Muscle of leg (tissue), 11 donors: Measurements from ENCODE around the gene PRPS1. TPM values are rescaled to one million over a fixed set of nuclear protein-coding genes. Genes with fewer than 3 reads are reported as not detected.

Source experiments
- DNase-seq: peaks from one replicate; pipeline ENCODE4 v3.0.0; 2013
- H3K27ac ChIP-seq: one replicate; pipeline ENCODE4 v1.5.1; 2013; ENCODE audit warnings: mild to moderate bottlenecking, low read length, control low read depth
- H3K27me3 ChIP-seq: one replicate; pipeline ENCODE4 v1.6.1; 2013; ENCODE audit warnings: low read length; ENCODE audit not compliant: control insufficient read depth, insufficient read depth
- H3K36me3 ChIP-seq: one replicate; pipeline ENCODE4 v1.6.1; 2013; ENCODE audit warnings: low read length; ENCODE audit not compliant: control insufficient read depth, insufficient read depth
- H3K4me1 ChIP-seq: one replicate; pipeline ENCODE4 v1.6.1; 2013; ENCODE audit warnings: low read length; ENCODE audit not compliant: control insufficient read depth, insufficient read depth
- H3K4me3 ChIP-seq: one replicate; pipeline ENCODE4 v1.5.1; 2013; ENCODE audit warnings: low read length, control low read depth
- H3K9me3 ChIP-seq: replicated peaks from 2 replicates; pipeline ENCODE4 v1.6.1; 2013; ENCODE audit warnings: low read depth, low read length; ENCODE audit not compliant: control insufficient read depth
- WGBS: methylation state at CpG from one replicate; pipeline ENCODE4 v1.1.5; 2013; ENCODE audit warnings: missing lambda C conversion rate; ENCODE audit not compliant: insufficient coverage; 5-methylcytosine and 5-hydroxymethylcytosine counted together
- polyA plus RNA-seq, 8 donors: library from polyadenylated mRNA; unstranded; fragments of 120-200 nt; gene quantifications; one replicate each; pipeline versions ENCODE4 v1.2.1 to v1.2.3, GENCODE V29; 2013; ENCODE audit warnings: inconsistent platforms in 1 of 8, low replicate concordance in 1 of 8; ENCODE audit not compliant: insufficient read length in 8 of 8, insufficient read depth in 1 of 8
- total RNA-seq: library from RNA; stranded (reverse); fragments of 120-200 nt; gene quantifications from one replicate; pipeline ENCODE4 v1.2.4, GENCODE V29; 2013

Gene PRPS1
- total and polyA plus RNA-seq, 9 donors: 18.2 to 31.1 (median 28.2) TPM

- Histone ChIP-seq H3K4me1 (peaks cover 2% of the 10 kb centered on the region), H3K27ac (no peak overlapping the region), H3K9me3 (no peaks in the 10 kb centered on the region), H3K27me3 (peaks cover 7% of the 10 kb centered on the region), H3K4me3 (no peak overlapping the region), H3K36me3 (no peaks in the 10 kb centered on the region)
- WGBS: no CpG with 5 or more reads among the region's 2 CpGs
- no peak for DNase-seq
These were observed 71.3 kb downstream of the PRPS1 start for GRCh38 chrX:107699616-107700015.

DNA sequence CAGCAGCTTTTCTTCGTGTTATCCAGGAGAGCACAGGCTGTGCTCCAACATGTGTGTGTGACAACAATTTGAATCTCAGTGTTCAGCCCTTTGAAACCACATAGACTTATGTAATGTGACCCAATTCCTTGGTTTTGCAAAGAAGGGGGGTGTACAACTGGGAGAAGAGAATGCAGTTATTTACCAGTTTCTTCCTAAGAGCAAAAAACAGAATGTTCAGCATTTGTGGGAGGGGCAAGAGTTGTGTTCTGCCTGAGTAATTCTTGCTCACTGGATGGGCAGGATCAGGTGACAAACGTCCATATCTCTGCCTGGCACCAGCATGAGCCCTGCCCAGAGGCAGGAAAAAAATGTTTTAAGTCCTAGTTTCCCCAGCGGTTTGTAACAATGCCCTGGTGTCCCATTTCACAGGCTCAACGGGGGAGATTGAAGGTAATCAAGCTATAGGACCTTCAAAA lies 72.0 kb downstream of the PRPS1 start:
- H3K9me3 ChIP-seq: no peaks in the 10 kb centered on the region
- no peaks in the 10 kb centered on the region for H3K36me3 ChIP-seq
- H3K27ac ChIP-seq: no peak overlapping the region
- no peak overlapping the region for H3K4me3 ChIP-seq
- no peak for DNase-seq
- 15% methylated on average over 3 of the region's 4 CpGs for WGBS
- peaks cover 10% of the 10 kb centered on the region for H3K27me3 ChIP-seq
- H3K4me1 ChIP-seq: peaks cover 2% of the 10 kb centered on the region

Other genes with a start within 250 kb of the PRPS1 start
- gene FRMPD3, start 178.9 kb upstream of the PRPS1 start, total RNA-seq: 0.04 TPM
- under 1 TPM; 0.11 to 0.39 (median 0.12) TPM for gene FRMPD3, start 178.9 kb upstream of the PRPS1 start, polyA plus RNA-seq
- gene TSC22D3, start 147.3 kb downstream of the PRPS1 start, total RNA-seq: 64.2 TPM
- 10 to 100 TPM; 39.5 to 82.9 (median 69.2) TPM for gene TSC22D3, start 147.3 kb downstream of the PRPS1 start, polyA plus RNA-seq
- gene NCBP2L, start 149.2 kb downstream of the PRPS1 start, total RNA-seq: 0.04 TPM
- gene NCBP2L, start 149.2 kb downstream of the PRPS1 start, polyA plus RNA-seq: under 1 TPM in 2 of 8 donors, not detected in 6; 0.11 to 0.16 TPM
- gene MID2, start 197.4 kb downstream of the PRPS1 start, total RNA-seq: 11.3 TPM
- gene MID2, start 197.4 kb downstream of the PRPS1 start, polyA plus RNA-seq: 1 to 10 TPM; 5.0 to 8.2 (median 6.4) TPM